Fibroblast of lung (primary cell): ENCODE results near the gene HHLA2. TPM values are rescaled to one million over a fixed set of nuclear protein-coding genes. Genes with fewer than 3 reads are reported as not detected.
"Not testable (repeated sequence)": the region's sequence is repeated elsewhere in the genome, so short reads cannot be mapped to it uniquely, and the experiment has no call there.

ENCODE experiments used
- DNase-seq, 2 donors: peaks; one replicate each; pipeline versions ENCODE4 v3.0.0 to v3.0.0-alpha.2; 2010; ENCODE audit warnings: low read depth in 2 of 2
- H2AFZ ChIP-seq: 2 replicates; pipeline ENCODE4 v1.5.1; 2012; ENCODE audit warnings: low read length, control low read depth, inconsistent platforms
- H3K27ac ChIP-seq: 2 replicates; pipeline ENCODE4 v1.5.1; 2011; ENCODE audit warnings: low read length, control low read depth; ENCODE audit not compliant: insufficient read depth
- H3K27me3 ChIP-seq: 2 replicates; pipeline ENCODE4 v1.5.1; 2011; ENCODE audit warnings: mild to moderate bottlenecking, low read length; ENCODE audit not compliant: control insufficient read depth, insufficient read depth
- H3K36me3 ChIP-seq: 2 replicates; pipeline ENCODE4 v1.5.1; 2011; ENCODE audit warnings: low read length; ENCODE audit not compliant: control insufficient read depth, insufficient read depth
- H3K4me1 ChIP-seq: 2 replicates; pipeline ENCODE4 v1.5.1; 2011; ENCODE audit warnings: low read length; ENCODE audit not compliant: control insufficient read depth, insufficient read depth; ENCODE audit errors: extremely low read depth
- H3K4me2 ChIP-seq: 2 replicates; pipeline ENCODE4 v1.5.1; 2011; ENCODE audit warnings: low read length, control low read depth; ENCODE audit not compliant: insufficient read depth; ENCODE audit errors: extremely low read depth
- H3K4me3 ChIP-seq, 4 experiments: fragments of 200-600 bp in 1 of 4; sonication (generic) in 1 of 4; replicated peaks in 1 of 4; 2 replicates each; pipeline ENCODE4 v1.5.1; 2011 to 2016; ENCODE audit warnings: low read length in 4 of 4, low read depth in 3 of 4, mild to moderate bottlenecking in 3 of 4, control low read depth in 2 of 4, inconsistent platforms in 1 of 4, mixed read lengths in 1 of 4; ENCODE audit not compliant: insufficient read depth in 1 of 4; ENCODE audit errors: control extremely low read depth in 1 of 4
- H3K79me2 ChIP-seq: 2 replicates; pipeline ENCODE4 v1.5.1; 2012; ENCODE audit warnings: mild to moderate bottlenecking, low read length, inconsistent platforms; ENCODE audit not compliant: control insufficient read depth, insufficient read depth
- H3K9ac ChIP-seq: 2 replicates; pipeline ENCODE4 v1.5.1; 2011; ENCODE audit warnings: mild to moderate bottlenecking, low read length, control low read depth; ENCODE audit not compliant: insufficient read depth
- H3K9me3 ChIP-seq: 2 replicates; pipeline ENCODE4 v1.5.1; 2012; ENCODE audit warnings: low read depth, low read length; ENCODE audit not compliant: control insufficient read depth, insufficient read depth
- H4K20me1 ChIP-seq: 2 replicates; pipeline ENCODE4 v1.5.1; 2011; ENCODE audit warnings: low read length; ENCODE audit not compliant: control insufficient read depth, insufficient read depth; ENCODE audit errors: extremely low read depth
- CTCF ChIP-seq, 2 donors: IDR thresholded peaks in 1 of 2; conservative IDR thresholded peaks in 1 of 2; 1 replicate in 1 of 2; 2 replicates in 1 of 2; pipeline ENCODE4 v1.5.1; 2011 to 2012; ENCODE audit warnings: low read length in 2 of 2, control low read depth in 1 of 2, inconsistent platforms in 1 of 2, low read depth in 1 of 2, mild to moderate bottlenecking in 1 of 2
- EZH2 ChIP-seq: IDR thresholded peaks from 2 replicates; pipeline ENCODE4 v1.5.1; 2012; ENCODE audit warnings: low read length, control low read depth, mild to moderate bottlenecking; ENCODE audit errors: missing control alignments
- polyA plus RNA-seq, 2 donors: library from polyadenylated mRNA; depleted of rRNA in 1 of 2; stranded (reverse) in 1 of 2; unstranded in 1 of 2; fragments of >200 nt; gene quantifications; 2 replicates each; pipeline ENCODE4 v1.2.1, GENCODE V29; 2011 to 2012; ENCODE audit warnings: missing spikeins in 1 of 2
- total RNA-seq: library from RNA; depleted of rRNA; stranded (reverse); fragments of >200 nt; gene quantifications from 2 replicates; pipeline ENCODE4 v1.2.1, GENCODE V29; 2014

Gene HHLA2
- total and polyA plus RNA-seq, 2 donors (not counting 1 experiment from before 2014, with no cell fraction given) = not detected

- TF ChIP-seq CTCF (conservative IDR thresholded peaks at IDR 0.05 in 1 of 2, IDR thresholded peaks at IDR 0.05 in 1 of 2; ENCODE audit: low read depth in 1 of 2, low read length in 2 of 2) = no peak
- TF ChIP-seq EZH2 = no peak
- Histone ChIP-seq H3K4me1 (no peaks in the 10 kb centered on the region), H3K4me2 (no peak overlapping the region), H3K27me3 (no peaks in the 10 kb centered on the region), H3K27ac (no peak overlapping the region), H3K36me3 (no peaks in the 10 kb centered on the region), H3K4me3 (no peak overlapping the region), H3K9ac (no peak overlapping the region), H3K9me3 (no peaks in the 10 kb centered on the region), H2AFZ (no peak overlapping the region), H4K20me1 (no peaks in the 10 kb centered on the region), H3K79me2 (no peaks in the 10 kb centered on the region)
- DNase-seq = no peak
These were observed 9.2 kb upstream of the HHLA2 start for GRCh38 chr3:108287146-108287545.

DNA sequence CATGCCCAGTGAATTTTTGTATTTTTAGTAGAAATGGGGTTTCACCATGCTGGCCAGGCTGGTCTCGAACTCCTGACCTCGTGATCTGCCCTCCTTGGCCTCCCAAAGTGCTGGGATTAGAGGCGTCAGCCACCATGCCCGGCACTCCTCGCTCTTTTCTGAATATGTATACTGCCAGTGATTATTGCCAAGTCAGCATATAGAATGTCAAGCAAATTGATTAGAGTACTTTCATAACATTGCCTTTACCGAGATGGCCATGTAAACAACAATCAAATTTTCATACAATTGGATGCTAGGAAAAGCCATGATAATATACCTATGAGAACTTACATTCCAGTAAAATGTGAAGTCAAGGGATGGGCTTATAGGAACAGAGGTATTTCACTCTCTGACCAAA, 8.2 kb upstream of the HHLA2 start:
- not testable (repeated sequence) for H3K27ac ChIP-seq, H3K9me3 ChIP-seq, H3K4me3 ChIP-seq, H4K20me1 ChIP-seq, H3K4me1 ChIP-seq, H3K36me3 ChIP-seq, H3K4me2 ChIP-seq, H3K79me2 ChIP-seq, H3K27me3 ChIP-seq, DNase-seq, H3K9ac ChIP-seq, H2AFZ ChIP-seq

GRCh38 chr3:108289159-108289558, 7.2 kb upstream of the HHLA2 start:
- H3K4me3 ChIP-seq = no peak overlapping the region
- H3K4me1 ChIP-seq = no peaks in the 10 kb centered on the region
- no peaks in the 10 kb centered on the region for H3K9me3 ChIP-seq
- H3K36me3 ChIP-seq = no peaks in the 10 kb centered on the region
- H3K27ac ChIP-seq = no peak overlapping the region
- no peaks in the 10 kb centered on the region for H3K27me3 ChIP-seq
- no peaks in the 10 kb centered on the region for H4K20me1 ChIP-seq
- DNase-seq = no peak
- no peak for TF ChIP-seq CTCF (conservative IDR thresholded peaks at IDR 0.05 in 1 of 2, IDR thresholded peaks at IDR 0.05 in 1 of 2; ENCODE audit: low read depth in 1 of 2, low read length in 2 of 2)
- no peak for TF ChIP-seq EZH2
- H3K79me2 ChIP-seq = no peaks in the 10 kb centered on the region
- no peak overlapping the region for H3K9ac ChIP-seq
- no peak overlapping the region for H2AFZ ChIP-seq
- no peak overlapping the region for H3K4me2 ChIP-seq
